ENCODE measurements around the gene IFT122. TPM values are rescaled to one million over a fixed set of nuclear protein-coding genes. Genes with fewer than 3 reads are reported as not detected.
"Not testable (repeated sequence)": the region's sequence is repeated elsewhere in the genome, so short reads cannot be mapped to it uniquely, and the experiment has no call there.

The IFT122 gene
- polyA plus RNA-seq, 4 donors: 42.1 to 56.8 (median 50.6) TPM

DNA sequence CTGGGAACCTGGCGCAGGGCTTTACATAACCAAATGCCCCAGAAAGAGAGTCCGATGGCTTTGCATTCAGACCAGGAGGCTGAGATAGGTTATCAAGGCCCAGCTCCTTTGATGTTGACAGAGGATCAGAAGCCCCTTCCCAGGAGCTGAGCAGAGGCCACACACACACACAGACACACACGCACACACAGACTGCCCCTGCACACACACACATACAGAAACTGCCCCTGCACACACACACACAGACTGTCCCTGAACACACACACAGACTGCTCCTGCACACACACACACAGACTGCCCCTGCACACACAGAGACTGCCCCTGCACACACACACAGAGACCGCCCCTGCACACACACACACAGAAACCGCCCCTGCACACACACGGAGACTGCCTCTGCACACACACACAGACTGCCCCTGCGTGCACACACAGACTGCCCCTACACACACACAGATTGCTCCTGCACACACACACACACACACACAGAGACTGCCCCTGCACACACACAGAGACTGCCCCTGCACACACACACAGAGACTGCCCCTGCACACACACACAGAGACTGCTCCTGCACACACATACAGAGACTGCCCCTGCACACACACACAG lies 75.9 kb downstream of the IFT122 start:
- not testable (repeated sequence) for DNase-seq (ENCODE audit: low read depth in 4 of 4, low spot score in 3 of 4)

DNA sequence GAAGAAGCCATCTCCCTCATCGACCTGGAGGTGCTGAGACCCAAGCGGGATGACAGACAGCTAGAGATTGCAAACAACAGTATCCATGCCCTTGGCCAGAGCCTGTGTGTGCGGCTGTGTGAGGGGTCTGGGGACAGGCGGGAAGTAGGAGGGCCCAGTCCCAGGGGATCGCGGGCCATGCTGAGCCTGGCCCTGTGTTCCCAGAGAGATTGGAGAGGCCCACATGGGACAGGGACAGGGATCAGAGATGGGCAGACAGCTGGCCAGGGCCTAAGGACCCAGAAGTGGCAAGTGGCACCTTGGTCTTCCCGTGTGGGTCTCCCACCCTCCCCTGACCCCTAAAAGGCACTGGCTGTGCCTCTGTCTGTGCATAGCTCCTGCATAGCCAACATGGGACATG lies 77.5 kb downstream of the IFT122 start:
- no peak for DNase-seq (ENCODE audit: low read depth in 4 of 4, low spot score in 3 of 4)

DNA sequence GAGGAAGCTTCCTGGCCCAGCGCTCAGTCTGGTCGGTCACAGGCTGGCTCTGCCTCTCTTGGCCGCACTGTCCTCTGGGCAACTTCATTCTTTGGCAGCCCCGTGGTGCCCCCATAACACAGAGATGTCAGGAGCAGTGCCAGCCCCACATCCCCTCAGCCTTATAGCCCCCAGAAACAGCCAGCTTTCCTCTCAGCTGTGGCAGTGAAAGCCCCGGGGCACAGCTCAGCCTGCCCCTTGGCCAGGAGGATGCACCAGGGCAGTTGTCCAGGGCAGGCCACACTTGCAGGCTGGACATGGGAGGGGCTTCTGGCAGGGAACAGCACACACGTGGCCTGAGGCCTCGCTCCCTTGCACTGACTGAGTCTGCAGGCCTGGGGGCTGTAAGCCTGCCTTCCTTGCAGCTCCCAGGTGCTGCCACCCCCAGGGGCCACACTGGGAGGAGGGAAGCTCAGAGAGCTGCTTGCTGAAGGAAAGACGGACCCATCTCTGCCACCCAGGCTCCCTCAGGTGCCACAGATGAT lies 78.1 kb downstream of the IFT122 start:
- no peak for DNase-seq (ENCODE audit: low read depth in 4 of 4, low spot score in 3 of 4)

DNA sequence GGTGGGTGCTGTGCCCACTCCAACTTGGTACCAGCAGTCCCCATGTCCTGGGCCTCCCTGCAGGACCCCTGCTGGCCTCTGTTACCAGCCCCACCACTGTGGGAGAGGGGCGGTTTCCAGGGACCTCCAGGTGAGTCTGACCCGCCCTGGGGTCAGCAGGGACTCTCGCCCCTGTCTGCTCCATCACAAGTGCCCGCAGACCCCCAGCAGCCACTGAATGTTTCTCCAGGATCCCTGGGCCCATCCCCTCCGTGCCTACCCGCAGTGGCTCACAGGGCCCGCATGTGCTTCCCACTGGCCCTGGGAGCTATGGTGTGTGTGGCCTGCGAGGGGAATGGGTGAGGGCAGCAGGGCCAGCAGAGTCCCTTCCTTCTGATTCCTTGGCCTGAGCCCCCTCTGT lies 78.6 kb downstream of the IFT122 start:
- no peak for DNase-seq (ENCODE audit: low read depth in 4 of 4, low spot score in 3 of 4)

DNA sequence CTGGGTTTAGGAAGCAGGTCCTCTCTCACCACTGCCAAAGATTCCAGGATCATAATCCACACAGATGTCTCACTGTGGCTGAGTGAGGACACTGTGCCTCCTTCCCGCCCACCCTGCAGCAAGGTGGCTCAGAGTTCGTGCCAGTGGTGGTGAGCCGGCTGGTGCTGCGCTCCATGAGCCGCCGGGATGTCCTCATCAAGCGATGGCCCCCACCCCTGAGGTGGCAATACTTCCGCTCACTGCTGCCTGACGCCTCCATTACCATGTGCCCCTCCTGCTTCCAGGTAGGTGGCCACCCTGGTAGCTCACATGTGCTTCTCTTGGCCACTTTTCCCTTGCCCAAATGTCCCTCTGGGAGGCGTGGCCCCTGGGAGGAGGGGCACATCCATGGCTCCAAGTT lies 79.4 kb downstream of the IFT122 start:
- no peak for DNase-seq (ENCODE audit: low read depth in 4 of 4, low spot score in 3 of 4)

DNA sequence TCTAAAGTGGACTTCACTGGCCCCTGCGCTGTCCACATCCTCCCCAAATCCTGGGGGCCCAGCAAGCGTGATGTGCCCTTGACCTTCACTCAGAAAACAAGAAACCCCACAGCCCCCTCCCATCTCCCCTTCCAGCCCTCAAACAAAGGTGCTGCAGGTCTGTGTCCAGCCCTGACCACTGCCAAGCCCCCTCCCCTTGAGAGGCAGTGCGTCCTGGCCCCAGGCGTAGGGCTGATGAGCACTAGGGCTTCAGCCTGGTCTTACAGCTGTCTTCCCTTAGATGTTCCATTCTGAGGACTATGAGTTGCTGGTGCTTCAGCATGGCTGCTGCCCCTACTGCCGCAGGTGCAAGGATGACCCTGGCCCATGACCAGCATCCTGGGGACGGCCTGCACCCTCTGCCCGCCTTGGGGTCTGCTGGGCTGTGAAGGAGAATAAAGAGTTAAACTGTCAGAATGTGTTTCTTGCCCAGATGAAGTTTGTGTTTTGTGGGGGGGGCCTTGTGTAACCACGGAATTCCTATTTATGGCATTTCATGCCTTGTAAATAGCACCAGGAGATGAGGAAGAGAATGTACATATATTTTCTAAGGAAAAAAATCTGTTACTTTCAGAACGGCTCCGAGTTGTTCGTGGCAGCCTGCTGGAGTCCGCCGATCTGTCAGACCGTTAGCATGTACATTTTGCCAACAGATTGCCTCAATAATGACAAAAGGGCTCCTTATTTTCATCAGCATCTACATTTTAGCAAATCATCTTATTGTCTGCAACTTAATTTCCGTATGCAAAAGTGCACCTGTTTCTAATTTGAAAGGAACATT lies 80.1 kb downstream of the IFT122 start:
- DNase-seq (ENCODE audit: low read depth in 4 of 4, low spot score in 3 of 4): no peak

DNA sequence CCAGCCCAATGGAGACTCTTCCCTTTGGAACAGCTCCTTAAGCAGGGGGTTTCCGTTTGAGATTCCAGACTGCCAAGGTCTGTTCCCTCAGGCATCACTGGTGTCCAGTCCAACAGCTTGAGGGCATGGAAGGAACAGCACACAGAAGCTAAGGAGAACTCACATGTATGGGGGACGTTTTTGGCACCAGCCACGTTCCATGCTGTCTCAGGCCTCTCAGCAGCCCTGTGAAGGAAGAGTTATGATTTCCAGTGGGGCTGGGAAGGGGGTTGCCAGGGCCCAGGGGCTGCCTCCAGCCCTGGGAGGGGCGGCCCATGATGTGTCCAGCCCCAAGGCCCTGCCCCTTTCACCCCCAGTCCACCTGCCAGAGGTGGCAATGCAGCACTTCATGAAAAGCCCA lies 80.9 kb downstream of the IFT122 start:
- DNase-seq (ENCODE audit: low read depth in 4 of 4, low spot score in 3 of 4): no peak

DNA sequence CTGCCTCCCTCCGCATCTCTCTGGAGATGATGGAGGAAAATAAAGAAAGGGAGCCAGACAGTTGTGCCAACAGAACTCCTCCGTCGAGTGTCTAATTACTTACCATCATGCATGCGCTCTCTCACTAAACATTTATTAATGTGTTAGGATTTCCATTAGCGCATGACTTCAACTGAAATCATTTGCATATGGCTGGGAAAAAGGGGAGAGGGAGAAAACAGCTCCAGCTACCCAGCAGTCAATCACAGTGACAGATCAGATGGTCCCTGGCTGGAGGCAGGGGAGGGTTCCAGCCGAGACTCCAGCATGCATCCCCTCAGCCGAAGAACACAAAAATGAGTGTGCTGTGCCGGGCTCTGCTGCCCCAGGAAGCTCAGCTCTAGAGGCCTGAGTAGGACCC lies 81.6 kb downstream of the IFT122 start:
- DNase-seq (ENCODE audit: low read depth in 4 of 4, low spot score in 3 of 4): no peak

DNA sequence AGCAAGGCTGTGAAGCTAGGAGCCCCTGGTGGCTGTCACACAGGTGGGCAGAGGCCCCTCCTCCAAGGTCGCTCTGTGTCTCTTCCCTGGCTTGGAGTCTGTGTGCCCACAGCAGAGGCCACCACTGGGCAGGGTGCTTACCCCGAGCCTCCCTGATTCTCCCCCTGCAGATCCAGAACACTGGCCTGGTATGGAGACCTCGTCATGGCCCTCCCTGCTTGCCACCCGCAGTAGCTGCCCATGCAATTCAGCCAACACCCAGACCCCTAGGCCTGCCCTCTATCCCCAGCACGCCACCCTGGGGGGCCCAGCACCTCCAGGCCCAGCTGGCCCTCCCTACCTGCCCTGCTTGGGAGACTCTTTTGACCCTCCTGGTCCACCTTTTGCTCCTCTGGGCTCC lies 82.9 kb downstream of the IFT122 start:
- no peak for DNase-seq (ENCODE audit: low read depth in 4 of 4, low spot score in 3 of 4)

DNA sequence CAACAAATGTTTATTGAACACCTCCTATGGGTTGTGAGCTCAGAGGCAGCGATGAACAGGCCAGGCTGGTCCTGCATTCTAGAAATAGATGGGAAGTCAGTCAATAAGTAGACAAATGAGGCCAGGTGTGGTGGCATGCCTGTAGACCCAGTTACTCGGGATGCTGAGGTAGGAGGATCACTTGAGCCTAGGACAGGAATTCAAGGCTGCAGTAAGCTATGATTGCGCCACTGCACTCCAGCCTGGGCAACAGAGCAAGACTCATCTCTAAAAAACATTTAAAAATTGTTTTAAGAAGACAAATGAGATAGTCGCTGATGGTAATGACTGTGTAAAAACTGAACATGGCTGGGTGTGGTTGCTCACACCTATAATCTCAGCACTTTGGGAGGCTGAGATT lies 84.1 kb downstream of the IFT122 start:
- DNase-seq (ENCODE audit: low read depth in 4 of 4, low spot score in 3 of 4): no peak

DNA sequence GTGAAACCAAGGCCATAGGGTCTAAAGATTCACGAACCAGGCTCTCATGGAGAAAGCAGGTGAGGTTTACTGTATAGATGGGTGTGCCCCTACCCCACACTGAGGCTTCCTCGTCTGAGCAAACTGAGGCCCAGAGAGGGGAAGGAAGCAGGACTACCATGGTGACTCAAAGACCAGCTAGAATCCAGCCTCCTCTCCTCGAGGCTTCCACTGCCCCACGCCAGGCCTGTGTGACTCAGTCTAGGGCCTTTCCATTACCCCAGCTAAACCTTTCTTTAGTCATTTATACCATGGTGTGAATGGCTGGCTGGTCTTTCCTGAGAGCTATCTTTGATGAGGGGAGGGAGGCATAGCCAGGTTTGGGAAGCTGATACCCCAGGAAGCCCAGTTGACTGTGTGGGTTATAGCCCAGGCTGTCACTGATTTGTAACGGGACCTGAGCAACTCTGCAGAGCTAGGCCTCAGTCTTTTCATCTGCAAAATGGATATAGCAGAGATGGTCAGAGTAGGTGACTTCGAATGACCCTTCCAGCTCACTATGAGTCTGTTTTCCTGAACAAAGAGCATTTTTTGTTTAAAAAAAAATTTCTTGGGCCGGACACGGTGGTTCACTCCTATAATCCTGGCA lies 85.4 kb downstream of the IFT122 start:
- DNase-seq (ENCODE audit: low read depth in 4 of 4, low spot score in 3 of 4): no peak

DNA sequence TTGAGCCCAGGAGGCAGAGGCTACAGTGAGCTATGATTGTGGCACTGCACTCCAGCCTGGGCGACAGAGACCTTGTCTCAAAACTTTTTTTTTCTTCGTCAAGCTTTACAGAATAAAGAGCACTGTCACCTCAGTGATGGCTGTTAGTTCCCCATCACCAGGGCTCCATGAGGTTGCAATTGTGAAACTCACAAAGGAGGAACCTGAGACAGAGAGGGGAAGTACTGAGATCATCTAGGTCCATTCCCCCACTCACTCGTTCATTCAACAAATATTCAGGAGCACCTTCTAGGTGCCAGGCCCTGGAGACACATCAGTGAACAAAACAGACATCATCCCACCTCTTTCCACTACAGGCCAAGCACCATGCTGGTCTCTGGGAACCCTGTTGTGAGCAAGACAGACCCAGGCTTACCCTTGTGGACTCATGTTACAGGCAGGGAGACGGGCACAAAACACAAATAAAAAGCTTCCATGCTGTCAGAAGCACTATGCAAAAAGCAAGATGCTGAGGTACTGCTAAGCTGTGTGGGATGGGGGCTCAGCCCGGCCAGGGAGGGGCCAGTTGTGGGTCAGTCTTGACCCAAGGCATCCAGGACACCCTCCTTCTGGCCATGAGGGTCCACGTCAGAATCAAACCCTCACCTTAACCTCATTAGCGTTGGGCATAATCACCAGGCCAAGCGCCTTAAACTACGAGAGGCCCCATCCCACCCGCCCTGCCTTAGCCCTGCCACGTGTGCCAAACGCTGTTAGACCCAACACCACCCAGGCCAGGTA lies 86.3 kb downstream of the IFT122 start:
- DNase-seq (ENCODE audit: low read depth in 4 of 4, low spot score in 3 of 4): no peak

DNA sequence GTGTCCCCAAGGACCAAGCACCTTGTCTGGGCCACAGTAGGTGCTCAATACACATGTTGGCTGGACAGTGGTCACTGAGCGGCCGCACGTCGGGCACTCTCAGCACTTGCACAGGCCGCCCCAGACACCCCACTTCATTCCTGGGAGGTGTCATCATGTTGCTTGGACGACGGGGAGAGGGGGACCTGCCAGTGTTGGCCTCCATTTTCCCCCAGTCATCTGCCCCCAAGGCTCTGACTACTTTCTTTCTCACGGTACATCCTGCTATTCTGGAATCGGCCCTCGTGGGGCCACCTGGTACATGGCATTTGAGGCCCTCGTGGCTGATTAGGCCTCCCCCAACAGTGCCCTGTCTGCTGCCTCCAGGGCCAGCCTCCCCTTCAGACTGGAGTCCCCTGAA lies 87.2 kb downstream of the IFT122 start:
- DNase-seq (ENCODE audit: low read depth in 4 of 4, low spot score in 3 of 4): no peak

DNA sequence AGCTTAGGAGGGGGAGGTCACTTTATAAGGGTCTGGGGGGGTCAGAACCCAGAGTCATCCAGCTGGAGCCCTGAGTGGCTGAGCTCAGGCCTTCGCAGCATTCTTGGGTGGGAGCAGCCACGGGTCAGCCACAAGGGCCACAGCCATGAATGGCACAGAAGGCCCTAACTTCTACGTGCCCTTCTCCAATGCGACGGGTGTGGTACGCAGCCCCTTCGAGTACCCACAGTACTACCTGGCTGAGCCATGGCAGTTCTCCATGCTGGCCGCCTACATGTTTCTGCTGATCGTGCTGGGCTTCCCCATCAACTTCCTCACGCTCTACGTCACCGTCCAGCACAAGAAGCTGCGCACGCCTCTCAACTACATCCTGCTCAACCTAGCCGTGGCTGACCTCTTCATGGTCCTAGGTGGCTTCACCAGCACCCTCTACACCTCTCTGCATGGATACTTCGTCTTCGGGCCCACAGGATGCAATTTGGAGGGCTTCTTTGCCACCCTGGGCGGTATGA lies 88.6 kb downstream of the IFT122 start, which contains the start of gene RHO:
Gene RHO, plus strand, starts transcription at position 51 of the 512 bp plus-strand sequence. Its CDS starts 95 bp downstream, at position 146.
- DNase-seq (ENCODE audit: low read depth in 4 of 4, low spot score in 3 of 4): no peak

DNA sequence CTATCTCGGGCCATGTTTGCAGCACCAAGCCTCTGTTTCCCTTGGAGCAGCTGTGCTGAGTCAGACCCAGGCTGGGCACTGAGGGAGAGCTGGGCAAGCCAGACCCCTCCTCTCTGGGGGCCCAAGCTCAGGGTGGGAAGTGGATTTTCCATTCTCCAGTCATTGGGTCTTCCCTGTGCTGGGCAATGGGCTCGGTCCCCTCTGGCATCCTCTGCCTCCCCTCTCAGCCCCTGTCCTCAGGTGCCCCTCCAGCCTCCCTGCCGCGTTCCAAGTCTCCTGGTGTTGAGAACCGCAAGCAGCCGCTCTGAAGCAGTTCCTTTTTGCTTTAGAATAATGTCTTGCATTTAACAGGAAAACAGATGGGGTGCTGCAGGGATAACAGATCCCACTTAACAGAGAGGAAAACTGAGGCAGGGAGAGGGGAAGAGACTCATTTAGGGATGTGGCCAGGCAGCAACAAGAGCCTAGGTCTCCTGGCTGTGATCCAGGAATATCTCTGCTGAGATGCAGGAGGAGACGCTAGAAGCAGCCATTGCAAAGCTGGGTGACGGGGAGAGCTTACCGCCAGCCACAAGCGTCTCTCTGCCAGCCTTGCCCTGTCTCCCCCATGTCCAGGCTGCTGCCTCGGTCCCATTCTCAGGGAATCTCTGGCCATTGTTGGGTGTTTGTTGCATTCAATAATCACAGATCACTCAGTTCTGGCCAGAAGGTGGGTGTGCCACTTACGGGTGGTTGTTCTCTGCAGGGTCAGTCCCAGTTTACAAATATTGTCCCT lies 89.6 kb downstream of the IFT122 start:
- no peak for DNase-seq (ENCODE audit: low read depth in 4 of 4, low spot score in 3 of 4)

DNA sequence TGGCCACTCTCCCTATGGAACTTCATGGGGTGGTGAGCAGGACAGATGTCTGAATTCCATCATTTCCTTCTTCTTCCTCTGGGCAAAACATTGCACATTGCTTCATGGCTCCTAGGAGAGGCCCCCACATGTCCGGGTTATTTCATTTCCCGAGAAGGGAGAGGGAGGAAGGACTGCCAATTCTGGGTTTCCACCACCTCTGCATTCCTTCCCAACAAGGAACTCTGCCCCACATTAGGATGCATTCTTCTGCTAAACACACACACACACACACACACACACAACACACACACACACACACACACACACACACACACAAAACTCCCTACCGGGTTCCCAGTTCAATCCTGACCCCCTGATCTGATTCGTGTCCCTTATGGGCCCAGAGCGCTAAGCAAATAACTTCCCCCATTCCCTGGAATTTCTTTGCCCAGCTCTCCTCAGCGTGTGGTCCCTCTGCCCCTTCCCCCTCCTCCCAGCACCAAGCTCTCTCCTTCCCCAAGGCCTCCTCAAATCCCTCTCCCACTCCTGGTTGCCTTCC lies 90.3 kb downstream of the IFT122 start:
- DNase-seq (ENCODE audit: low read depth in 4 of 4, low spot score in 3 of 4): peak in 1 of 4 donors; percentile 26

DNA sequence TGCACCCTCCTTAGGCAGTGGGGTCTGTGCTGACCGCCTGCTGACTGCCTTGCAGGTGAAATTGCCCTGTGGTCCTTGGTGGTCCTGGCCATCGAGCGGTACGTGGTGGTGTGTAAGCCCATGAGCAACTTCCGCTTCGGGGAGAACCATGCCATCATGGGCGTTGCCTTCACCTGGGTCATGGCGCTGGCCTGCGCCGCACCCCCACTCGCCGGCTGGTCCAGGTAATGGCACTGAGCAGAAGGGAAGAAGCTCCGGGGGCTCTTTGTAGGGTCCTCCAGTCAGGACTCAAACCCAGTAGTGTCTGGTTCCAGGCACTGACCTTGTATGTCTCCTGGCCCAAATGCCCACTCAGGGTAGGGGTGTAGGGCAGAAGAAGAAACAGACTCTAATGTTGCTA lies 90.8 kb downstream of the IFT122 start:
- no peak for DNase-seq (ENCODE audit: low read depth in 4 of 4, low spot score in 3 of 4)

DNA sequence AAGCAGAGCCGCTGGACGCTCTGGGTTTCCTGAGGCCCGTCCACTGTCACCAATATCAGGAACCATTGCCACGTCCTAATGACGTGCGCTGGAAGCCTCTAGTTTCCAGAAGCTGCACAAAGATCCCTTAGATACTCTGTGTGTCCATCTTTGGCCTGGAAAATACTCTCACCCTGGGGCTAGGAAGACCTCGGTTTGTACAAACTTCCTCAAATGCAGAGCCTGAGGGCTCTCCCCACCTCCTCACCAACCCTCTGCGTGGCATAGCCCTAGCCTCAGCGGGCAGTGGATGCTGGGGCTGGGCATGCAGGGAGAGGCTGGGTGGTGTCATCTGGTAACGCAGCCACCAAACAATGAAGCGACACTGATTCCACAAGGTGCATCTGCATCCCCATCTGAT lies 91.7 kb downstream of the IFT122 start:
- DNase-seq (ENCODE audit: low read depth in 4 of 4, low spot score in 3 of 4): no peak

DNA sequence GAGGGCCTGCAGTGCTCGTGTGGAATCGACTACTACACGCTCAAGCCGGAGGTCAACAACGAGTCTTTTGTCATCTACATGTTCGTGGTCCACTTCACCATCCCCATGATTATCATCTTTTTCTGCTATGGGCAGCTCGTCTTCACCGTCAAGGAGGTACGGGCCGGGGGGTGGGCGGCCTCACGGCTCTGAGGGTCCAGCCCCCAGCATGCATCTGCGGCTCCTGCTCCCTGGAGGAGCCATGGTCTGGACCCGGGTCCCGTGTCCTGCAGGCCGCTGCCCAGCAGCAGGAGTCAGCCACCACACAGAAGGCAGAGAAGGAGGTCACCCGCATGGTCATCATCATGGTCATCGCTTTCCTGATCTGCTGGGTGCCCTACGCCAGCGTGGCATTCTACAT lies 92.2 kb downstream of the IFT122 start:
- no peak for DNase-seq (ENCODE audit: low read depth in 4 of 4, low spot score in 3 of 4)

DNA sequence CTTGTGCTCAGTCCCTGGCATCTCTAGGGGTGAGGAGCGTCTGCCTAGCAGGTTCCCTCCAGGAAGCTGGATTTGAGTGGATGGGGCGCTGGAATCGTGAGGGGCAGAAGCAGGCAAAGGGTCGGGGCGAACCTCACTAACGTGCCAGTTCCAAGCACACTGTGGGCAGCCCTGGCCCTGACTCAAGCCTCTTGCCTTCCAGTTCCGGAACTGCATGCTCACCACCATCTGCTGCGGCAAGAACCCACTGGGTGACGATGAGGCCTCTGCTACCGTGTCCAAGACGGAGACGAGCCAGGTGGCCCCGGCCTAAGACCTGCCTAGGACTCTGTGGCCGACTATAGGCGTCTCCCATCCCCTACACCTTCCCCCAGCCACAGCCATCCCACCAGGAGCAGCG lies 93.4 kb downstream of the IFT122 start:
- DNase-seq (ENCODE audit: low read depth in 4 of 4, low spot score in 3 of 4): no peak
